Measurements from ENCODE around the gene ARSG.
"Not testable (repeated sequence)": the region's sequence is repeated elsewhere in the genome, so short reads cannot be mapped to it uniquely, and the experiment has no call there.

Gene ARSG

DNA sequence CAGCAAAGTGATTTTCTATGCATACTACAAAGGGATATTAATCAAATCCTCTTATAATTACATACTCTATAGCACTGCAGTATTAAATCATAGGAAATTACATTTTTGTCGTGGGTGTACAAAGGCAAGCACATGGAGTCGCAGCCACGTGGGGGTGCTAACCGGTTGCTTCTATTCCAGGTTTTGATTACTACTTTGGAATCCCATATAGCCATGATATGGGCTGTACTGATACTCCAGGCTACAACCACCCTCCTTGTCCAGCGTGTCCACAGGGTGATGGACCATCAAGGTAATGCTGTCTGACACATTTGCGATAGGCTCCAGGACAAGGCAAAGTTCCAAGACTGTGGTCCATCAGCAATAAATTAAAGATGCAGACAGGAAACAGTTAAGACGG lies 60.1 kb downstream of the ARSG start:
- H3K4me3 ChIP-seq (ENCODE audit: low read depth, low read length): no peak overlapping the region
- TF ChIP-seq, protein P1, sequence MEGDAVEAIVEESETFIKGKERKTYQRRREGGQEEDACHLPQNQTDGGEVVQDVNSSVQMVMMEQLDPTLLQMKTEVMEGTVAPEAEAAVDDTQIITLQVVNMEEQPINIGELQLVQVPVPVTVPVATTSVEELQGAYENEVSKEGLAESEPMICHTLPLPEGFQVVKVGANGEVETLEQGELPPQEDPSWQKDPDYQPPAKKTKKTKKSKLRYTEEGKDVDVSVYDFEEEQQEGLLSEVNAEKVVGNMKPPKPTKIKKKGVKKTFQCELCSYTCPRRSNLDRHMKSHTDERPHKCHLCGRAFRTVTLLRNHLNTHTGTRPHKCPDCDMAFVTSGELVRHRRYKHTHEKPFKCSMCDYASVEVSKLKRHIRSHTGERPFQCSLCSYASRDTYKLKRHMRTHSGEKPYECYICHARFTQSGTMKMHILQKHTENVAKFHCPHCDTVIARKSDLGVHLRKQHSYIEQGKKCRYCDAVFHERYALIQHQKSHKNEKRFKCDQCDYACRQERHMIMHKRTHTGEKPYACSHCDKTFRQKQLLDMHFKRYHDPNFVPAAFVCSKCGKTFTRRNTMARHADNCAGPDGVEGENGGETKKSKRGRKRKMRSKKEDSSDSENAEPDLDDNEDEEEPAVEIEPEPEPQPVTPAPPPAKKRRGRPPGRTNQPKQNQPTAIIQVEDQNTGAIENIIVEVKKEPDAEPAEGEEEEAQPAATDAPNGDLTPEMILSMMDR (IDR thresholded peaks at IDR 0.05; ENCODE audit: insufficient read depth, low read length, missing control alignments): peak; percentile 28
- ChIA-PET POLR2A (no interaction called here), CTCF (interaction anchor here (1.0 to 3.4 kb wide), 2 partner anchors 48 to 87 kb away, joined by 6 to 25 read pairs; no protein-coding TSS in a partner anchor)
- no peak for DNase-seq (ENCODE audit: low read depth, low spot score)

DNA sequence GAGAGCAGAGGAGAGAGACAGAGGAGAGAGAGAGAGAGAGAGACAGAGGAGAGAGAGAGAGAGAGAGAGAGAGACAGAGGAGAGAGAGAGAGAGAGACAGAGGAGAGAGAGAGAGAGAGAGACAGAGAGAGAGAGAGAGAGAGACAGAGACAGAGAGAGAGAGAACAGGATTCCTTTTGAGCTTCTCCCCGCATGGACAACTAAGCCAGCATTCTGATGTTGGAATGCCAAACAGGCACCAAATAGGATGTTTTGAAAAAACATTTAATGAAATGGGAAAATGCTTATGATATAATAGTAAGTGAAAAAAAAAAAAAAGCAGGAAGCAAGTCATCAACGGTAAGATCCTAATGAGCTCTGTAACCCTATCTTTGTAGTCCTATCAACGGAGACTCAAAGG lies 60.7 kb downstream of the ARSG start:
- no peak for DNase-seq (ENCODE audit: low read depth, low spot score)
- no peak overlapping the region for H3K4me3 ChIP-seq (ENCODE audit: low read depth, low read length)
- TF ChIP-seq, protein P1 (IDR thresholded peaks at IDR 0.05; ENCODE audit: insufficient read depth, low read length, missing control alignments): no peak
- ChIA-PET POLR2A (no interaction called here), CTCF (interaction anchor here (0.6 to 3.4 kb wide), 3 partner anchors 47 to 107 kb away, joined by 3 to 25 read pairs (median 6); no protein-coding TSS in a partner anchor)

GRCh38 chr17:68352671-68353070 lies 61.4 kb downstream of the ARSG start:
- POLR2A ChIA-PET: not testable (repeated sequence)

GRCh38 chr17:68353111-68353521 lies 61.8 kb downstream of the ARSG start:
- no peak overlapping the region for H3K4me3 ChIP-seq (ENCODE audit: low read depth, low read length)
- ChIA-PET POLR2A (no interaction called here), CTCF (interaction anchor here (1.1 to 2.5 kb wide), 2 partner anchors 46 to 105 kb away, joined by 4 to 22 read pairs; no protein-coding TSS in a partner anchor)
- TF ChIP-seq, protein P1 (IDR thresholded peaks at IDR 0.05; ENCODE audit: insufficient read depth, low read length, missing control alignments): no peak
- DNase-seq (ENCODE audit: low read depth, low spot score): no peak

More at GRCh38 chr17:68352671-68353070, 61.4 kb downstream of the ARSG start:
- not testable (repeated sequence) for H3K4me3 ChIP-seq (ENCODE audit: low read depth, low read length); DNase-seq (ENCODE audit: low read depth, low spot score)
- CTCF ChIA-PET: interaction anchor here (0.5 to 3.4 kb wide), 4 partner anchors 22 to 105 kb away, joined by 3 to 25 read pairs (median 5); no protein-coding TSS in a partner anchor

DNA sequence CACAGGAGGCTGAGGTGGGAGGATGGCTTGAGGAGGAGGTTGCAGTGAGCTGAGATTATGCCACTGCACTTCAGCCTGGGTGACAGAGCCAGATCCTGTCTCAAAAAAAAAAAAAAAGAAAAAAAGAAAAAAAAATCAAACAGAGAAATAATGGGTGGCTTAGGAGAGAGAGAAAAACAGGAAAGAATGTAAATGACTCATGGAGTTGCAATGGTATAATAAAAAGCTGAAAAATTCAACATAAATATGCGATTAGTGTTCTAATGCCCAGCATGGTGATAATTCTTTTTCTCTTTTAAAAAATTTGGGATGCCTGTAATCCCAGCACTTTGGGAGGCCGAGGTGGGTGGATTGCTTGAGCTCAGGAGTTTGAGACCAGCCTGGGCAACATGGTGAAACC lies 63.0 kb downstream of the ARSG start:
- not testable (repeated sequence) for H3K4me3 ChIP-seq (ENCODE audit: low read depth, low read length); DNase-seq (ENCODE audit: low read depth, low spot score)
- ChIA-PET CTCF (interaction anchor here (1.1 to 2.5 kb wide), 4 partner anchors 26 to 91 kb away, joined by 3 to 22 read pairs (median 4); no protein-coding TSS in a partner anchor), POLR2A (interaction anchor here (0.6 to 1.6 kb wide), 3 partner anchors 29 to 93 kb away, joined by 4 to 9 read pairs (median 5); no protein-coding TSS in a partner anchor)

DNA sequence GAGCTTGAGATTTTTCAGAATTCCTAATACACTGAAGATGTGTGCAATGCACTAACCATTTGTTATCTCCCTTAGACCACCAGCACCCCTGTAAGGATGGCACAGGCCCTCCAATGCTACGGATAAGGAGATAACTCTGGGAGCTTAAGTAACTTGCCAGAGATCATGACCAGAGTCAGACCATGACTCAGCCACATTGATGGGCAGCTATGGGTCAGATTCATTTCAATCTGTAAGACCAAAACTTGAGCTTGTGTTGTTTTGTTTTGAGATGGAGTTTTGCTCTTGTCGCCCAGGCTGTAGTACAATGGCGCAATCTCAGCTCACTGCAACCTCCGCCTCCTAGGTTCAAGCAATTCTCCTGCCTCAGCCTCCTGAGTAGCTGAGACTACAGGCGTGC lies 63.8 kb downstream of the ARSG start:
- H3K4me3 ChIP-seq (ENCODE audit: low read depth, low read length); DNase-seq (ENCODE audit: low read depth, low spot score): not testable (repeated sequence)
- POLR2A ChIA-PET: interaction anchor here (0.7 to 1.6 kb wide), 3 partner anchors 10 to 64 kb away, joined by 3 to 9 read pairs (median 3); partner anchors contain the start of gene SLC16A6
- CTCF ChIA-PET: interaction anchor here (0.9 to 2.5 kb wide), 5 partner anchors 25 to 92 kb away, joined by 3 to 22 read pairs (median 3); no protein-coding TSS in a partner anchor

DNA sequence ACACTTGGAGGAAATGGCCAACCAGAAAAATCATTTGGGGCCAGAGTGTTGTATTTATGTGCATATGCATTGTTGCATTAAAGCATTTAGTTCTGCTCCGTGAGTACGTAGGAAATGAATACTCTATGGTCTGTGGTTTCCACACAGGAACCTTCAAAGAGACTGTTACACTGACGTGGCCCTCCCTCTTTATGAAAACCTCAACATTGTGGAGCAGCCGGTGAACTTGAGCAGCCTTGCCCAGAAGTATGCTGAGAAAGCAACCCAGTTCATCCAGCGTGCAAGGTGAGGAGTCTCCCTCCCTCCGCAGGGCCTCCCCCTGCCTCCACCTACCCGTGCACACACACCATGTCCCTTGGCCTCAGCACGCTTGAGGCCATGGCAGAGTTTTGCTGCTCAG lies 65.2 kb downstream of the ARSG start:
- TF ChIP-seq, protein P1 (IDR thresholded peaks at IDR 0.05; ENCODE audit: insufficient read depth, low read length, missing control alignments): no peak
- H3K4me3 ChIP-seq (ENCODE audit: low read depth, low read length): no peak overlapping the region
- CTCF ChIA-PET: interaction anchor here (0.8 to 1.4 kb wide), 2 partner anchors 42 to 79 kb away, joined by 3 to 4 read pairs; no protein-coding TSS in a partner anchor
- POLR2A ChIA-PET: no interaction called here
- no peak for DNase-seq (ENCODE audit: low read depth, low spot score)

DNA sequence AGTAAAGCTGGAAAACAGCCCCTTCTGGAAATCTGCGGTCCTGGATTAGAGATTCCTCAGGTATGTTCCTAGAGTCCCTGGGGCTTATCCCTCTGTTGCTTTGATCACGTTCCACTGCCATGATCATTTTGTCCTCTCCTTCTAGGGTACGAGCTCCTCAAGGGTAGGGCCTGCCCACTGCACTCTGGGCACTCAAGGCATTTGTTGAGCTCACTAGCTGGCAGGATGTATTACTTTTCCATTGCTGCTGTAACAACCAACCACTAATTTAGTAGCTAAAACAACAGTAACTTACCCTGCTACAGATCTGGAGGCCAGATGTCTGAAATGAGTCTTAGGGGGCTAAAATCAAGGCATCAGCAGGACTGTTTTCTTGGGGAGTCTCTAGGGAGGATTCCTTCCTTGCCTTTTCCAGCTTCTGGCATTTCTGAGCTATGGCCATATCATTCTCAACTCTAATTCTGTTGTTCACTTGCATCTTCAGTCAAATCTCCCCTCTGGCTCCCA lies 65.7 kb downstream of the ARSG start:
- TF ChIP-seq, protein P1 (IDR thresholded peaks at IDR 0.05; ENCODE audit: insufficient read depth, low read length, missing control alignments): no peak
- H3K4me3 ChIP-seq (ENCODE audit: low read depth, low read length): no peak overlapping the region
- ChIA-PET CTCF (interaction anchor here (1.0 to 1.4 kb wide), 2 partner anchors 42 to 79 kb away, joined by 3 to 4 read pairs; no protein-coding TSS in a partner anchor), POLR2A (no interaction called here)
- DNase-seq (ENCODE audit: low read depth, low spot score): no peak

All from AG04449 (cell line).